Measurements from ENCODE around the gene NMD3.
A peak's percentile ranks its signal among the peaks of the same experiment; 100 is the strongest.

The NMD3 gene

GRCh38 chr3:161244538-161244937 is 23.4 kb downstream of the NMD3 start:
- no peak for ATAC-seq (replicated peaks; ENCODE audit: extremely low read depth, poor library complexity, severe bottlenecking)

GRCh38 chr3:161247049-161247448 is 25.9 kb downstream of the NMD3 start:
- Mint-ChIP-seq H3K4me1 (no peaks in the 10 kb centered on the region), H3K27ac (ENCODE audit: low read depth) (no peak overlapping the region), H3K27me3 (no peaks in the 10 kb centered on the region), H3K4me3 (no peak overlapping the region), H3K36me3 (ENCODE audit: insufficient read depth) (peaks cover 58% of the 10 kb centered on the region), H3K9me3 (no peaks in the 10 kb centered on the region)
- DNase-seq (ENCODE audit: low spot score in 2 of 2), result no peak
- no peak for ATAC-seq (replicated peaks; ENCODE audit: extremely low read depth, poor library complexity, severe bottlenecking)

More at GRCh38 chr3:161244538-161244937, 23.4 kb downstream of the NMD3 start:
- no peak overlapping the region for H3K4me3 Mint-ChIP-seq
- H3K4me1 Mint-ChIP-seq, result no peaks in the 10 kb centered on the region
- no peaks in the 10 kb centered on the region for H3K9me3 Mint-ChIP-seq
- H3K36me3 Mint-ChIP-seq (ENCODE audit: insufficient read depth), result peaks cover 59% of the 10 kb centered on the region
- DNase-seq (ENCODE audit: low spot score in 2 of 2), result no peak
- H3K27me3 Mint-ChIP-seq, result no peaks in the 10 kb centered on the region
- H3K27ac Mint-ChIP-seq (ENCODE audit: low read depth), result peak overlapping the region; percentile 71

GRCh38 chr3:161250116-161250515 is 29.0 kb downstream of the NMD3 start:
- peaks cover 61% of the 10 kb centered on the region for H3K36me3 Mint-ChIP-seq (ENCODE audit: insufficient read depth)
- no peak for DNase-seq (ENCODE audit: low spot score in 2 of 2)
- H3K27me3 Mint-ChIP-seq, result no peaks in the 10 kb centered on the region
- peaks cover 10% of the 10 kb centered on the region for H3K4me1 Mint-ChIP-seq
- no peak for ATAC-seq (replicated peaks; ENCODE audit: extremely low read depth, poor library complexity, severe bottlenecking)
- no peaks in the 10 kb centered on the region for H3K9me3 Mint-ChIP-seq
- no peak overlapping the region for H3K4me3 Mint-ChIP-seq
- no peak overlapping the region for H3K27ac Mint-ChIP-seq (ENCODE audit: low read depth)

- H3K4me1 Mint-ChIP-seq, result peaks cover 15% of the 10 kb centered on the region
- ATAC-seq (replicated peaks; ENCODE audit: extremely low read depth, poor library complexity, severe bottlenecking), result no peak
- DNase-seq (ENCODE audit: low spot score in 2 of 2), result no peak
- H3K4me3 Mint-ChIP-seq, result no peak overlapping the region
- H3K27me3 Mint-ChIP-seq, result no peaks in the 10 kb centered on the region
- no peak overlapping the region for H3K27ac Mint-ChIP-seq (ENCODE audit: low read depth)
- H3K36me3 Mint-ChIP-seq (ENCODE audit: insufficient read depth), result peaks cover 60% of the 10 kb centered on the region
- H3K9me3 Mint-ChIP-seq, result no peaks in the 10 kb centered on the region
These were observed 30.6 kb downstream of the NMD3 start for GRCh38 chr3:161251716-161252115.

GRCh38 chr3:161252143-161252542 is 31.0 kb downstream of the NMD3 start:
- H3K4me1 Mint-ChIP-seq, result peaks cover 15% of the 10 kb centered on the region
- H3K27me3 Mint-ChIP-seq, result no peaks in the 10 kb centered on the region
- ATAC-seq (replicated peaks; ENCODE audit: extremely low read depth, poor library complexity, severe bottlenecking) (no peak), DNase-seq (ENCODE audit: low spot score in 2 of 2) (no peak)
- peaks cover 56% of the 10 kb centered on the region for H3K36me3 Mint-ChIP-seq (ENCODE audit: insufficient read depth)
- H3K4me3 Mint-ChIP-seq, result no peak overlapping the region
- H3K27ac Mint-ChIP-seq (ENCODE audit: low read depth), result no peak overlapping the region
- H3K9me3 Mint-ChIP-seq, result no peaks in the 10 kb centered on the region

GRCh38 chr3:161253711-161254110 is 32.6 kb downstream of the NMD3 start:
- ATAC-seq (replicated peaks; ENCODE audit: extremely low read depth, poor library complexity, severe bottlenecking) (no peak), DNase-seq (ENCODE audit: low spot score in 2 of 2) (no peak)
- Mint-ChIP-seq H3K4me3 (no peak overlapping the region), H3K36me3 (ENCODE audit: insufficient read depth) (peaks cover 43% of the 10 kb centered on the region), H3K27ac (ENCODE audit: low read depth) (no peak overlapping the region), H3K9me3 (no peaks in the 10 kb centered on the region), H3K4me1 (peaks cover 15% of the 10 kb centered on the region), H3K27me3 (no peaks in the 10 kb centered on the region)

GRCh38 chr3:161254861-161255260 is 33.8 kb downstream of the NMD3 start:
- Mint-ChIP-seq H3K9me3 (no peaks in the 10 kb centered on the region), H3K36me3 (ENCODE audit: insufficient read depth) (peaks cover 38% of the 10 kb centered on the region), H3K27ac (ENCODE audit: low read depth) (peak overlapping the region; percentile 51), H3K4me1 (peaks cover 15% of the 10 kb centered on the region), H3K27me3 (no peaks in the 10 kb centered on the region), H3K4me3 (no peak overlapping the region)
- no peak for DNase-seq (ENCODE audit: low spot score in 2 of 2)
- ATAC-seq (replicated peaks; ENCODE audit: extremely low read depth, poor library complexity, severe bottlenecking), result peak; percentile 28

GRCh38 chr3:161263057-161263456 is 41.9 kb downstream of the NMD3 start:
- Mint-ChIP-seq H3K9me3 (no peaks in the 10 kb centered on the region), H3K27me3 (no peaks in the 10 kb centered on the region), H3K4me1 (peaks cover 5% of the 10 kb centered on the region), H3K36me3 (ENCODE audit: insufficient read depth) (peaks cover 7% of the 10 kb centered on the region), H3K27ac (ENCODE audit: low read depth) (no peak overlapping the region), H3K4me3 (no peak overlapping the region)
- DNase-seq (ENCODE audit: low spot score in 2 of 2), result no peak
- ATAC-seq (replicated peaks; ENCODE audit: extremely low read depth, poor library complexity, severe bottlenecking), result no peak

- H3K4me3 Mint-ChIP-seq, result no peak overlapping the region
- H3K27me3 Mint-ChIP-seq, result no peaks in the 10 kb centered on the region
- peaks cover 5% of the 10 kb centered on the region for H3K36me3 Mint-ChIP-seq (ENCODE audit: insufficient read depth)
- no peaks in the 10 kb centered on the region for H3K9me3 Mint-ChIP-seq
- H3K27ac Mint-ChIP-seq (ENCODE audit: low read depth), result no peak overlapping the region
- no peak for ATAC-seq (replicated peaks; ENCODE audit: extremely low read depth, poor library complexity, severe bottlenecking)
- DNase-seq (ENCODE audit: low spot score in 2 of 2), result no peak
- H3K4me1 Mint-ChIP-seq, result peaks cover 5% of the 10 kb centered on the region
These were observed 43.7 kb downstream of the NMD3 start for GRCh38 chr3:161264852-161265251.

- H3K27me3 Mint-ChIP-seq, result no peaks in the 10 kb centered on the region
- DNase-seq (ENCODE audit: low spot score in 2 of 2) (no peak), ATAC-seq (replicated peaks; ENCODE audit: extremely low read depth, poor library complexity, severe bottlenecking) (no peak)
- H3K36me3 Mint-ChIP-seq (ENCODE audit: insufficient read depth), result peaks cover 3% of the 10 kb centered on the region
- no peak overlapping the region for H3K27ac Mint-ChIP-seq (ENCODE audit: low read depth)
- no peaks in the 10 kb centered on the region for H3K9me3 Mint-ChIP-seq
- peaks cover 4% of the 10 kb centered on the region for H3K4me1 Mint-ChIP-seq
- H3K4me3 Mint-ChIP-seq, result no peak overlapping the region
These were observed 44.9 kb downstream of the NMD3 start for GRCh38 chr3:161265916-161266571.

GRCh38 chr3:161266731-161267150 is 45.6 kb downstream of the NMD3 start:
- Mint-ChIP-seq H3K4me1 (no peaks in the 10 kb centered on the region), H3K27me3 (no peaks in the 10 kb centered on the region), H3K4me3 (no peak overlapping the region), H3K36me3 (ENCODE audit: insufficient read depth) (peaks cover 3% of the 10 kb centered on the region), H3K27ac (ENCODE audit: low read depth) (no peak overlapping the region), H3K9me3 (no peaks in the 10 kb centered on the region)
- ATAC-seq (replicated peaks; ENCODE audit: extremely low read depth, poor library complexity, severe bottlenecking) (no peak), DNase-seq (ENCODE audit: low spot score in 2 of 2) (no peak)

GRCh38 chr3:161267646-161268045 is 46.5 kb downstream of the NMD3 start:
- H3K4me3 Mint-ChIP-seq, result no peak overlapping the region
- no peaks in the 10 kb centered on the region for H3K27me3 Mint-ChIP-seq
- H3K27ac Mint-ChIP-seq (ENCODE audit: low read depth), result no peak overlapping the region
- H3K9me3 Mint-ChIP-seq, result no peaks in the 10 kb centered on the region
- ATAC-seq (replicated peaks; ENCODE audit: extremely low read depth, poor library complexity, severe bottlenecking), result no peak
- no peak for DNase-seq (ENCODE audit: low spot score in 2 of 2)
- no peaks in the 10 kb centered on the region for H3K4me1 Mint-ChIP-seq
- H3K36me3 Mint-ChIP-seq (ENCODE audit: insufficient read depth), result peaks cover 3% of the 10 kb centered on the region

GRCh38 chr3:161268601-161269000 is 47.5 kb downstream of the NMD3 start:
- Mint-ChIP-seq H3K27ac (ENCODE audit: low read depth) (no peak overlapping the region), H3K4me1 (no peaks in the 10 kb centered on the region), H3K36me3 (ENCODE audit: insufficient read depth) (peaks cover 4% of the 10 kb centered on the region), H3K9me3 (no peaks in the 10 kb centered on the region), H3K27me3 (no peaks in the 10 kb centered on the region), H3K4me3 (no peak overlapping the region)
- no peak for ATAC-seq (replicated peaks; ENCODE audit: extremely low read depth, poor library complexity, severe bottlenecking)
- DNase-seq (ENCODE audit: low spot score in 2 of 2), result no peak

Measured in central memory CD8-positive, alpha-beta T cell (primary cell).